ENCODE results near the gene DRAP1.
"Not testable (repeated sequence)": the region's sequence is repeated elsewhere in the genome, so short reads cannot be mapped to it uniquely, and the experiment has no call there.

The DRAP1 gene

GRCh38 chr11:65945430-65945911, 26.2 kb downstream of the DRAP1 start, which contains the start of gene TSGA10IP:
Gene TSGA10IP (plus strand): TSS chr11:65945480. CDS start chr11:65945676, 196 bp downstream.
- DNase-seq (ENCODE audit: low spot score), result no peak
- TF ChIP-seq CTCF (IDR thresholded peaks at IDR 0.05; ENCODE audit: extremely low read depth, insufficient read depth, missing control alignments), result no peak
- in situ Hi-C loops (cut with MboI; ENCODE audit: low pct_unique_long_range_greater_than_20kb, low sequenced_read_pairs, unreplicated experiment), result no loop called here

- no peak for DNase-seq (ENCODE audit: low spot score)
- no peak for TF ChIP-seq CTCF (IDR thresholded peaks at IDR 0.05; ENCODE audit: extremely low read depth, insufficient read depth, missing control alignments)
- in situ Hi-C loops (cut with MboI; ENCODE audit: low pct_unique_long_range_greater_than_20kb, low sequenced_read_pairs, unreplicated experiment), result no loop called here
Observed at GRCh38 chr11:65945941-65946558, 26.8 kb downstream of the DRAP1 start.

GRCh38 chr11:65946655-65947054, 27.4 kb downstream of the DRAP1 start:
- no peak for DNase-seq (ENCODE audit: low spot score)
- in situ Hi-C loops (cut with MboI; ENCODE audit: low pct_unique_long_range_greater_than_20kb, low sequenced_read_pairs, unreplicated experiment), result no loop called here
- TF ChIP-seq CTCF (IDR thresholded peaks at IDR 0.05; ENCODE audit: extremely low read depth, insufficient read depth, missing control alignments), result no peak

- no peak for TF ChIP-seq CTCF (IDR thresholded peaks at IDR 0.05; ENCODE audit: extremely low read depth, insufficient read depth, missing control alignments)
Observed at GRCh38 chr11:65947133-65947532, 27.9 kb downstream of the DRAP1 start.

GRCh38 chr11:65947603-65948125, 28.4 kb downstream of the DRAP1 start:
- in situ Hi-C loops (cut with MboI; ENCODE audit: low pct_unique_long_range_greater_than_20kb, low sequenced_read_pairs, unreplicated experiment), result no loop called here

More at GRCh38 chr11:65947133-65947532, 27.9 kb downstream of the DRAP1 start:
- in situ Hi-C loops (cut with MboI; ENCODE audit: low pct_unique_long_range_greater_than_20kb, low sequenced_read_pairs, unreplicated experiment), result no loop called here
- no peak for DNase-seq (ENCODE audit: low spot score)

GRCh38 chr11:65950711-65951110, 31.5 kb downstream of the DRAP1 start:
- DNase-seq (ENCODE audit: low spot score); in situ Hi-C loops (cut with MboI; ENCODE audit: low pct_unique_long_range_greater_than_20kb, low sequenced_read_pairs, unreplicated experiment): not testable (repeated sequence)

More at GRCh38 chr11:65947603-65948125, 28.4 kb downstream of the DRAP1 start:
- TF ChIP-seq CTCF (IDR thresholded peaks at IDR 0.05; ENCODE audit: extremely low read depth, insufficient read depth, missing control alignments), result no peak
- no peak for DNase-seq (ENCODE audit: low spot score)

GRCh38 chr11:65951641-65952040, 32.4 kb downstream of the DRAP1 start:
- in situ Hi-C loops (cut with MboI; ENCODE audit: low pct_unique_long_range_greater_than_20kb, low sequenced_read_pairs, unreplicated experiment); DNase-seq (ENCODE audit: low spot score): not testable (repeated sequence)

All from GM13977 (cell line).